SK-N-MC (cell line): ENCODE measurements around the gene C8A.

Experiments used
- DNase-seq: peaks from one replicate; pipeline ENCODE4 v3.0.0-alpha.2; 2011; ENCODE audit warnings: low read depth, low spot score
- H3K27ac ChIP-seq: fragments of 200-600 bp; sonication (generic); 2 replicates; pipeline ENCODE4 v1.5.1; 2016; ENCODE audit warnings: mixed run types
- H3K36me3 ChIP-seq: fragments of 200-600 bp; sonication (generic); 2 replicates; pipeline ENCODE4 v1.6.1; 2017; ENCODE audit warnings: antibody characterized with exemption, low read length, mixed read lengths; ENCODE audit not compliant: insufficient read depth
- H3K4me3 ChIP-seq: fragments of 200-600 bp; sonication (generic); 2 replicates; pipeline ENCODE4 v1.5.1; 2016
- H3K9ac ChIP-seq: fragments of 200-600 bp; sonication (generic); 2 replicates; pipeline ENCODE4 v1.8.0; 2017; ENCODE audit warnings: mixed run types, mixed read lengths; ENCODE audit not compliant: insufficient read length
- H3K9me3 ChIP-seq: fragments of 200-600 bp; sonication (generic); 2 replicates; pipeline ENCODE4 v1.6.1; 2017; ENCODE audit warnings: low read depth, mild to moderate bottlenecking, antibody characterized with exemption, low read length, moderate library complexity, mixed read lengths
- EZH2 ChIP-seq: fragments of 200-600 bp; sonication (generic); IDR thresholded peaks from one replicate; pipeline ENCODE4 v1.6.1; 2017; ENCODE audit warnings: antibody characterized with exemption
- FOXP2 ChIP-seq: optimal IDR thresholded peaks from 2 replicates; pipeline ENCODE3; 2011; ENCODE audit warnings: mild to moderate bottlenecking, moderate library complexity; ENCODE audit not compliant: insufficient read depth; ENCODE audit errors: extremely low read length, control extremely low read depth
- POLR2AphosphoS5 ChIP-seq: IDR thresholded peaks from 2 replicates; pipeline ENCODE4 v1.6.1; 2012; ENCODE audit warnings: mild to moderate bottlenecking, low read depth, low read length, borderline replicate concordance

Gene C8A

GRCh38 chr1:56940039-56940438 is 85.4 kb downstream of the C8A start:
- Histone ChIP-seq H3K4me3 (no peak overlapping the region), H3K36me3 (no peaks in the 10 kb centered on the region), H3K9me3 (no peaks in the 10 kb centered on the region), H3K9ac (no peak overlapping the region), H3K27ac (no peak overlapping the region)
- no peak for DNase-seq
- TF ChIP-seq EZH2 (no peak), POLR2AphosphoS5 (no peak), FOXP2 (no peak)

GRCh38 chr1:56948403-56949023 is 93.9 kb downstream of the C8A start:
- Histone ChIP-seq H3K36me3 (no peaks in the 10 kb centered on the region), H3K9ac (no peak overlapping the region), H3K4me3 (no peak overlapping the region), H3K27ac (no peak overlapping the region), H3K9me3 (no peaks in the 10 kb centered on the region)
- TF ChIP-seq POLR2AphosphoS5 (no peak), FOXP2 (no peak), EZH2 (no peak)
- no peak for DNase-seq

GRCh38 chr1:56952501-56952900 is 97.9 kb downstream of the C8A start:
- Histone ChIP-seq H3K9me3 (no peaks in the 10 kb centered on the region), H3K27ac (no peak overlapping the region), H3K4me3 (no peak overlapping the region), H3K36me3 (no peaks in the 10 kb centered on the region), H3K9ac (no peak overlapping the region)
- TF ChIP-seq EZH2, result no peak
- TF ChIP-seq POLR2AphosphoS5, result no peak
- DNase-seq, result no peak

- Histone ChIP-seq H3K4me3 (no peak overlapping the region), H3K9ac (no peak overlapping the region), H3K9me3 (no peaks in the 10 kb centered on the region), H3K27ac (no peak overlapping the region), H3K36me3 (no peaks in the 10 kb centered on the region)
- no peak for DNase-seq
- TF ChIP-seq EZH2 (no peak), POLR2AphosphoS5 (no peak), FOXP2 (no peak)
These were observed 98.8 kb downstream of the C8A start for GRCh38 chr1:56953386-56953785.

- DNase-seq, result no peak
- no peaks in the 10 kb centered on the region for H3K36me3 ChIP-seq
- no peak overlapping the region for H3K4me3 ChIP-seq
- H3K27ac ChIP-seq, result no peak overlapping the region
- H3K9ac ChIP-seq, result no peak overlapping the region
- TF ChIP-seq FOXP2 (no peak), EZH2 (no peak), POLR2AphosphoS5 (no peak)
- H3K9me3 ChIP-seq, result no peaks in the 10 kb centered on the region
These were observed 100.1 kb downstream of the C8A start for GRCh38 chr1:56954664-56955063.

DNA sequence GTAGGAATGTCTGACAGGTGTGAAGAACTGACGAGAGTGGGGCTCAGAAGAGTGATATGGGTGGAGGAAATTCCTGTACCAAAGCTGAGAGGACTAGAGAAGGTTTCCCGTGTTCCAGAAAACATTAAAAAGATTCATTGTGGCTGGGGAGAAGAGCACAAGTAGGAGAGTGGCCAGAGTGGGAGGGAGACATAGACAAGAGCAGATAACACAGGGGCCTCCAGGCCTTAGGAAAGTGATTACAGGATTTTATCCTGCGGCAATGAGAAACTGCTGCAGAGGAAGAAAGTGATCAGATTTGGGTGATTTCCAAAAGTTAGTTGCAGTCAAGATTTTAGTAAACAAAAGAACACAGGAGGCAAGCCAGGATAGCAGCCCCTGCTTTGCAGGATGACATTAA is 103.3 kb downstream of the C8A start:
- TF ChIP-seq EZH2, result no peak
- no peak for DNase-seq
- Histone ChIP-seq H3K9me3 (no peaks in the 10 kb centered on the region), H3K4me3 (no peak overlapping the region), H3K27ac (no peak overlapping the region), H3K9ac (no peak overlapping the region), H3K36me3 (no peaks in the 10 kb centered on the region)

DNA sequence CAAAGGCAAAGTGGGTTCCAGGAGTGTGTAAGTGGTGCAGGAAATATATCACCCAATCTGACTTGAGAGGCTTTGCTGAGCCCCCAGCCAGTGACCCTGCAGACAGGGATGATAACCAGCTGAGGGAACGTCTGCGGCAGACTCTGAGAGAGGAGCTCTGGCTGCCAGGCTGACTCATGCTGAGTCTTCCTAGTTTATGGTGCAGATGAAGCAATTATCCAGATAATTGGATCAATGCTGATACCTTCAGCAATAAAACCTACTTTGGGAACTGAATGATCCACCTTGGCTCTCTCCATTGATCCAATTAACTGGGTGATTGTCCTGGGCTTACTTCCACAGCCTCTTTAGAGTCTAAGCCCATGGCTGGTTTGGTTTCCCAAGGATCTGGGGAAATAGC is 103.9 kb downstream of the C8A start:
- no peaks in the 10 kb centered on the region for H3K9me3 ChIP-seq
- DNase-seq, result no peak
- H3K9ac ChIP-seq, result no peak overlapping the region
- H3K27ac ChIP-seq, result no peak overlapping the region
- TF ChIP-seq EZH2 (no peak), FOXP2 (no peak), POLR2AphosphoS5 (no peak)
- no peak overlapping the region for H3K4me3 ChIP-seq
- no peaks in the 10 kb centered on the region for H3K36me3 ChIP-seq

- no peaks in the 10 kb centered on the region for H3K36me3 ChIP-seq
- H3K9me3 ChIP-seq, result no peaks in the 10 kb centered on the region
- DNase-seq, result no peak
- no peak overlapping the region for H3K27ac ChIP-seq
- no peak overlapping the region for H3K9ac ChIP-seq
- H3K4me3 ChIP-seq, result no peak overlapping the region
- TF ChIP-seq POLR2AphosphoS5, result no peak
- no peak for TF ChIP-seq EZH2
- TF ChIP-seq FOXP2, result no peak
These were observed 106.8 kb downstream of the C8A start for GRCh38 chr1:56961426-56961825.

- DNase-seq, result no peak
- Histone ChIP-seq H3K9me3 (no peaks in the 10 kb centered on the region), H3K36me3 (no peaks in the 10 kb centered on the region), H3K4me3 (no peak overlapping the region), H3K9ac (no peak overlapping the region), H3K27ac (no peak overlapping the region)
- TF ChIP-seq FOXP2 (no peak), POLR2AphosphoS5 (no peak), EZH2 (no peak)
These were observed 109.1 kb downstream of the C8A start for GRCh38 chr1:56963667-56964066.
